Inflammatory macrophage treated with lipopolysaccharide for 4 hours (primary cell): ENCODE results near the gene MFSD6.
"Not testable (repeated sequence)": the region's sequence is repeated elsewhere in the genome, so short reads cannot be mapped to it uniquely, and the experiment has no call there.

Experiments used
- DNase-seq: peaks from one replicate; pipeline ENCODE4 v3.0.0-alpha.2; 2020

The MFSD6 gene

GRCh38 chr2:190407662-190408537 is at the start of gene MFSD6:
TSS of gene MFSD6 (plus strand) at chr2:190408355. CDS start at chr2:190436030, 27,675 bp downstream.
- DNase-seq: peak; percentile 39

DNA sequence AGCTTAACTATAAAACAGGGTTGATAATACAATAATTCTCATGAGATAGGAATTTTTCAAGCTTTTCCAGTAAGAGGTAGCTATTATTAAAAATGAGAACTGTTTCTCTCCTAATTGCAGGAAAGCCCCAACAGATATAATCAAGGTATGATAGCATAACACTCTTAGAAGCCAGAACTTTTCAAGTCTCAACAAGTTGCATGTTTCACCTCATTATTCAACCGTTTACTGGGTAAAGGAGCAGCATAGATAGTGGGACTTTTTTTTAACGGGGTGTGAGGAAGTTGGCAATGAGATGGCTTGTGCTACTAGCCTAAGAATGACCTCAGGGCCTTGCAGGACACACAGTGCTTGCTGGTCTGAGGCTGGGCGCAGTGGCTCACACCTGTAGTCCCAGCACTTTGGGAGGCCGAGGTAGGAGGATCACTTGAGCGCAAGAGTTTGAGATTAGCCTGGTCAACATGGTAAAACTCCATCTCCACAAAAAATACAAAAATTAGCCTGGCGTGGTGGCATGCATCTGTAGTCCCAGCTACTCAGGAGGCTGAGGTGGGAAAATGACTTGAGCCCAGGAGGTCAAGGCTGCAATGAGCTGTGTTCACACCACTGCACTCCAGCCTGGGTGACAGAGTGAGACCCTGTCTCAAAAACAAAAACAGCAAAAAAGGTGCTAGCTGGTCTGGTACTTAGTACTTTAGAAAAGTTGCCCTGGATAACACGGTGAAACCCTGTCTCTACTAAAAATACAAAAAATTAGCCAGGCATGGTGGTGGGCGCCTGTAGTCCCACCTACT is 49.3 kb upstream of the MFSD6 start:
- DNase-seq: not testable (repeated sequence)

GRCh38 chr2:190360561-190360960 is 47.6 kb upstream of the MFSD6 start:
- DNase-seq: no peak

- DNase-seq: no peak
Observed at GRCh38 chr2:190360965-190361364, 47.2 kb upstream of the MFSD6 start.

GRCh38 chr2:190361572-190361971 is 46.6 kb upstream of the MFSD6 start:
- no peak for DNase-seq

- DNase-seq: no peak
Observed at GRCh38 chr2:190362894-190363293, 45.3 kb upstream of the MFSD6 start.

- no peak for DNase-seq
Observed at GRCh38 chr2:190365499-190366204, 42.5 kb upstream of the MFSD6 start.

DNA sequence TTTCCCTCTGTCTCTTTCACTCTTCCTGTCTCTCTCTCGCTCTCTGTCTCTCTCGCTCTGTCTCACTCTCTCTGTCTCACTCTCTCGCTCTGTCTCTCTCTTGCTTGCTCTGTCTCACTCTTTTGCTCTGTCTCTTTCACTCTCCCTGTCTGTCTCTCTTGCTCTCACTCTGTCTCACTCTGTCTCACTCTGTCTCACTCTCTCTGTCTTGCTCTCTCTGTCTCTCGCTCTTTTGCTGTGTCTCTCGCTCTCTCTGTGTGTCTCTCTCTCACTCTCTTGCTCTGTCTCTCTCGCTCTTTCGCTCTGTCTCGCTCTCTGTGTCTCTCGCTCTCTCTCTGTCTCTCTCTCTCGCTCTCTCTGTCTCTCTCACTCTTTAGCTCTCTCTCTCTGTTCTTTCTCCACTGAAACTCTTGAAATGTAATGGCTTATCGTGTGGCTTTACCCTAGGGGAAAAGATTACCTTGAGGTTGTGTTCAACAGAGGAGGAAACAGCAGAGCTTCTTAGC is 41.9 kb upstream of the MFSD6 start:
- no peak for DNase-seq

GRCh38 chr2:190367091-190367490 is 41.1 kb upstream of the MFSD6 start:
- no peak for DNase-seq

DNA sequence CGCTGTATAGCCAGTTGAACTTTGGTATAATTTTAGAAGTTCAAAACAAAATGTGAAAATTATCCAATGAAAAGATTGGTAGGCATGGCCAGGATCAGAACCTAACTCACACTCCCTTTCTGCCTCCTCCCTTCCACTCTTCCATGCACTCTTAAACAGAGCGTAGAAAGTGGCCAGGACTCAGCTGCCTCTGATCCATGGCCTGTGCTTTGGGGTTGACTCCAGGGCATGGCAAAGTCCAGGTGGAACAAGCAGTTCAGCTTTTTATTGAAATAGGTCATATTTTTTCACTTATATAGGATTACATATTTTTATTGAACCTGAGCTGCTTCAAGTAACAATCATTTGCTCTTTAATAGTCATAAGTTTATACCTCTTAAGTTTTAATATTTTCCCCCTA is 38.5 kb upstream of the MFSD6 start:
- no peak for DNase-seq

DNA sequence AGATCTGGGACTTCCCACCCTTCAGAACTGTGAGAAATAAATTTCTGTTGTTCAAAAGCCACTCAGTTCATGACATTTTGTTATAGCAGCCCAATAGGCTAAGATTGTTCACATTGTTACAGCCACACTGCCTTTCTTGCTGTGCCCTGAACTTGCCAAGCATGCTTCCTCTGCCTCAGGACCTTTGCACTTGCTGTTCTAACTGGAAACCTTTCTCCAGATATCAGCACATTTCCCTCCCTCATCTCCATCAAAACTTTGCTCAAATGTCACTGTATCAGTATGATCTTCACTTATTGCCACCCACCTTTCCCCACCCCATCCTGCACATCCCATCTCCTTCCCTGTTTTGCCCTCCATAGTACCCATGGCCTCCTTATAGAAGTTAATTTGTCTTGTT is 32.1 kb upstream of the MFSD6 start:
- DNase-seq: no peak

DNA sequence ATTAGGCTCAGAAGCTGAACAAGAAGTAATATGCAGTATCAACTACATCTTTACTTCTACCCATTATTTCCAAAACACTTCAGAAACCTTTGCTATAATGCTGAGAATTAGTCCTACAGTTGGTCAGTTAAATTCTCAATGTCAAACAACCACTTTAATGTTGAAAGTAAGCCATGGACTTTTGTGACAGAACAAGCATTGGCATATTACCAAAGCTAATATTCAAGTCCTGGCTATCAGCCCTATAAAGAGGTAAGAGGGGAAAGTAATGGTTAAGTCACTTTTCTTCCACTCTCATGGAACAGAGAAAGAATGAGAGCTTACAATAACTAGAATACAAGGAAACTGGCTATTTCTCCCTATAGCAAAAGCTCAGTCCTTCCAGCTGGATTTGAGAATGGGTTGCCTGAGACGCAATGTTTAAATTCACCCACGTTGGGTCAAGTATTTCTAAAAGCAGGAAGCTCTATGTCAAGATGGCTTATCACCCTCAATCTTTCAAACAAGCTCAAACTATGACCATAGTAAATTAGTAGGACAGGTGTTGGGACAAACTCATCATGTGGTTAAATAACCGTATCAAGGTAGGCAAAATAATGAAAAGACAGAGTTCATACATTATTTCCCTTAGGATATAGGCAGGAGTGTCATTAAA is 31.4 kb upstream of the MFSD6 start:
- no peak for DNase-seq

GRCh38 chr2:190378880-190379237 is 29.3 kb upstream of the MFSD6 start:
- DNase-seq: no peak

GRCh38 chr2:190379249-190379964 is 28.7 kb upstream of the MFSD6 start:
- DNase-seq: no peak

DNA sequence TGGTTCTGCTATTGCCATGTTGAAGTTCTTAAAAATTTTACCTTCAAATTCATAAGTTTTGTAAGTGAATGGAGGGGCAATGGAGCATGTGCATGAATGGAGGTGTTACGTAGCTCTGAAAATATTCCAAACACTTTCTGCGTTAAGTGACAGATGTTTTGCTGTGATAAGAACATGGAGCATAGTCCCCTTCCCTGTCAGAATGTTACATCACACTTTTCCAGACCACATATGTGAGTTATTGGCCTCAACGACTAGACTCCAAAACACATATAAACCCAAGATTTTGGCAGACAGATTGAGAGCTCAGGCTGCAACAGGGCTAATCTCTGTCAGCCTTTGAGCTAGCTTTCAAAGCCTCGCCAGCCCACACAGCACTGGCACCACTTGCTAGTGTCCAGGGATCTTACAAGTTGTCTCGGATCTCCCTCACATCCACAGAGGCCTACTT is 27.2 kb upstream of the MFSD6 start:
- no peak for DNase-seq

- peak; percentile 40 for DNase-seq
Observed at GRCh38 chr2:190382851-190383250, 25.3 kb upstream of the MFSD6 start.

DNA sequence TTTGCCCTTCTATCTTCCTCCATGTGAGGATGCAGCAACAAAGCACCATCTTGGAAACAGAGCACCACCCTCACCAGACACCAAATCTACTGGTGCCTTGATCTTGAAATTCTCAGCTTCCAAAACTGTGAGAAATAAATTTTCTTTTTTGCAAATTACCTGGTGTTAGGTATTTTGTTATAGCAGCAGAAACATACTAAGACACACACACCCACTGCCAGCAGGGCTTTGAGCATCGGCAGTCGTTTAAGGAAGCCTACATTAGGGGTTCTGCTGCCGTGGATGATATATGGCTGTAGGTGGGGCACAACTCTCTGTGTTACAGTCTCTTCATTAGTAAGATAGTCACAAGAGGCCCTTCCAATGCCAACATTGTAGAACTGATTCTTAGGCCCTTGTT is 20.7 kb upstream of the MFSD6 start:
- DNase-seq: no peak

- no peak for DNase-seq
Observed at GRCh38 chr2:190396271-190396670, 11.9 kb upstream of the MFSD6 start.

- no peak for DNase-seq
Observed at GRCh38 chr2:190402986-190403603, 5.1 kb upstream of the MFSD6 start.

DNA sequence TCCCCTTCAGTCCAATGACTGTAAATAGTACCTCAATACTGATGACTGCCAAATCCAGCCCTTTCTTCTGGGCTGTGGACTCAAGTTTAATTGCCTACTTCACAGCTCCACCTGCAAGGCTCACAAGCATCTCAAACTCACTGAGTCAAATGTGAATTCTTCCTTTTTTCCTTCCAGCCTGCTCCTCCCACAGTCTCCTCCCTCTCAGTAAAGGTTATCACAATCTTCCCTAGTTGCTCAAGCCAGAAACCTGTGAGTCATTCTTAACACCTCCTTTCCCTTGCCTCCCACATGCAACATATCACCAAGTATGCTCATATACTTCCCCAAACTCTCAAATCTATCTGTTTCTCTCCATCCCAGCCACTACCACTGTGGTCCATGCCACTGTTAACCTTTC is 3.7 kb upstream of the MFSD6 start:
- DNase-seq: peak; percentile 72

- no peak for DNase-seq
Observed at GRCh38 chr2:190405070-190405469, 3.1 kb upstream of the MFSD6 start.
